SU-DHL-6 (cell line): ENCODE results near the gene TRAF3IP3.

Experiments used
- EZH2phosphoT487 ChIP-seq: fragments of 200-600 bp; sonication (generic), shearing (Covaris generic); conservative IDR thresholded peaks from 2 replicates; pipeline ENCODE4 v1.6.1; 2018; ENCODE audit warnings: mild to moderate bottlenecking, antibody characterized with exemption, low read length, moderate library complexity, mixed read lengths
- TF ChIP-seq, protein P1 (sequence below): fragments of 200-600 bp; sonication (generic); IDR thresholded peaks from one replicate; pipeline ENCODE4 v1.5.1; 2017; ENCODE audit warnings: antibody characterized with exemption, mild to moderate bottlenecking, low read length, moderate library complexity; ENCODE audit not compliant: insufficient read depth, poor library complexity, severe bottlenecking

- TF ChIP-seq, protein P1, sequence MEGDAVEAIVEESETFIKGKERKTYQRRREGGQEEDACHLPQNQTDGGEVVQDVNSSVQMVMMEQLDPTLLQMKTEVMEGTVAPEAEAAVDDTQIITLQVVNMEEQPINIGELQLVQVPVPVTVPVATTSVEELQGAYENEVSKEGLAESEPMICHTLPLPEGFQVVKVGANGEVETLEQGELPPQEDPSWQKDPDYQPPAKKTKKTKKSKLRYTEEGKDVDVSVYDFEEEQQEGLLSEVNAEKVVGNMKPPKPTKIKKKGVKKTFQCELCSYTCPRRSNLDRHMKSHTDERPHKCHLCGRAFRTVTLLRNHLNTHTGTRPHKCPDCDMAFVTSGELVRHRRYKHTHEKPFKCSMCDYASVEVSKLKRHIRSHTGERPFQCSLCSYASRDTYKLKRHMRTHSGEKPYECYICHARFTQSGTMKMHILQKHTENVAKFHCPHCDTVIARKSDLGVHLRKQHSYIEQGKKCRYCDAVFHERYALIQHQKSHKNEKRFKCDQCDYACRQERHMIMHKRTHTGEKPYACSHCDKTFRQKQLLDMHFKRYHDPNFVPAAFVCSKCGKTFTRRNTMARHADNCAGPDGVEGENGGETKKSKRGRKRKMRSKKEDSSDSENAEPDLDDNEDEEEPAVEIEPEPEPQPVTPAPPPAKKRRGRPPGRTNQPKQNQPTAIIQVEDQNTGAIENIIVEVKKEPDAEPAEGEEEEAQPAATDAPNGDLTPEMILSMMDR: no peak
- TF ChIP-seq EZH2phosphoT487: no peak
These were observed 12.5 kb downstream of the TRAF3IP3 start for GRCh38 chr1:209768354-209768774.
